TTC549 (cell line): Measurements from ENCODE around the gene MRPS6.

Experiments
- FAIRE-seq: peaks from 2 replicates; lab custom pipeline; 2012; peaks lifted over from hg19 to GRCh38; lab: Jason Lieb, UNC

MRPS6 gene

DNA sequence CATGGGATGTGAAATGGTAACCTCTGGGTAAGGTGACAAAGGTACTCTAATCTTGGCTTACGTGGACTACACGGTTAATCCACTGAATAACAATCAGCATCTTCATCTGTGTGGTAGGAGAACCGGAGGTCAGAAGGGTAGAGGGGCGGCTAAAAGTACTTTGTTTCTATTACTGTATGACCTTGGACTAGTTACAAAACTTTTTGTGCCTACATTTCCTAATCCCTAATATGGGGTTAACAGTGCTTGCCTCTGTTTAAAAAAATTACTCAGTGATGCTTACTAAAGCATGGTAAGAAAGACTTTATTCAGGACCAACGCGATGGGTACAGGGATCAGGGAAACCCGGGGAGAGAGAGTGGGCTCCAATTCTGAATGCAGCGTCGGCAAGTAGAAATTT, 1.7 kb upstream of the MRPS6 start:
- FAIRE-seq: no peak

DNA sequence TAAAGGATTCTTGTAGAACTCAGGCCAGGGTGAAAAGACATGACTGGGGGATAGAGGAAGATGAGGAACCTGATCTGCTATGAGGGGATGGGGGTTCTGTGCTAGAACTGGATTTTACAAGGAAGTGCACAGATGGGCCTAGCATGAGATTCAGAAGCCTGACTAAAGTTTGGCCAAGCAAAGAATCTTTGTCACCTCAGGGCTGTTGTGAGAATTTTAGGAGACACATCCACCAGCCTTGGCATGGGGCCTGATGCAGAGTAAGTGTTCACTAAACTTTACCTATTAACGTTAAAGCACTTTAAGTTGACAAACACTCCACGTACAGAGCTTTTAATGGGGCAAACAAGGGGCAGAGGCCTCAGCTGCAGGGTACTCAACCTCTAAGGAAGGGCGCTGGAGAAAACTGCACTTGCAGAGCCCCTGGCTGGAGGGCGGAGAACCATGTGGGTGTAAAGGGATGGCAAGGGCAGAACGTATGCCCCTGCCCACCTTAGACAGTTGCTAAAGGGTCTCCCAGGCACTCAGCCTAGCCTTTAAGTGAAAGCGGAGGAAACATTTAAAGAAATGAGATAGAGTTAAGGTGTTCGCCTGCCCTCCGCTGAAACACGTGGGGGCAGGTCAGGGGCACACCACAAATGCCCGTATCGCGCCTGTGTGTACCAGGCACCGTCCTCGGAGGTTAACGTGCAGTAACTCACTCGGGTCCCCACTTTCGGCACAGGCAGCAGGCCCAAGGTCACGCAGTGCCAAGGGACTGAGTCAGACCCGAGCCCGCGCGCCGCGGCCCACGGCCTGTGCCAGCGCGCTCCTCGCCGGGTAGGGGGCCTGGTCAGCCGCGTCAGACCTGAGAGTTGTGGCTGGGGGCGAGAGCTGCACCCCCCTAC, 990 bp upstream of the MRPS6 start:
- FAIRE-seq: no peak

DNA sequence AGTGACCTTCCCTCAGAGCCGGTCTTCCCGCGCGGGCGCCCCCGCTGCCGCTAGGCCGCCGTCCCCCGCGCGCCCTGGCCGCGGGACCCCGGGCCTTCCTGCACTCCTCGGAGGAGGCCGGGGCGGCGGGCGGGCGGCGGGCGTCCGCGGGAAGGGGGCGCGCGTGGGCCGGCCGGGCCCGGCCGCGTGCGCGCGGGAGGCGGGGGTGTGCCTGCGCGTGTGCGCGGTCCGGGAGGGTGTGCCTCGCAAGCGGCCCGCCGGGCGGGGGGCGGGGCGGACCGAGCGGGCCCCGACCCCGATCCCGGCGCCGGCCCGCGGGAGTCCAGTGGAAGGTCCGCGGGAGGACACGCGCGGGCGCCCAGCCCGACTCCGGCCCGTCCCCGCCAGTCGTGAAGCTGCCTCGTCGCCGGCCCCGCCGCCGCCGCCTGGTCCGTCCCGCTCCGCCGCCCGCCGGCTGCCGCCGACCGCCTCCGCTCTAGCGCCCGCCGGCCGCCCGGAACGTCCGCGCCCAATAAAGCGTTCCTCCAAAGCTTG, 438 bp downstream of the MRPS6 start:
- no peak for FAIRE-seq

DNA sequence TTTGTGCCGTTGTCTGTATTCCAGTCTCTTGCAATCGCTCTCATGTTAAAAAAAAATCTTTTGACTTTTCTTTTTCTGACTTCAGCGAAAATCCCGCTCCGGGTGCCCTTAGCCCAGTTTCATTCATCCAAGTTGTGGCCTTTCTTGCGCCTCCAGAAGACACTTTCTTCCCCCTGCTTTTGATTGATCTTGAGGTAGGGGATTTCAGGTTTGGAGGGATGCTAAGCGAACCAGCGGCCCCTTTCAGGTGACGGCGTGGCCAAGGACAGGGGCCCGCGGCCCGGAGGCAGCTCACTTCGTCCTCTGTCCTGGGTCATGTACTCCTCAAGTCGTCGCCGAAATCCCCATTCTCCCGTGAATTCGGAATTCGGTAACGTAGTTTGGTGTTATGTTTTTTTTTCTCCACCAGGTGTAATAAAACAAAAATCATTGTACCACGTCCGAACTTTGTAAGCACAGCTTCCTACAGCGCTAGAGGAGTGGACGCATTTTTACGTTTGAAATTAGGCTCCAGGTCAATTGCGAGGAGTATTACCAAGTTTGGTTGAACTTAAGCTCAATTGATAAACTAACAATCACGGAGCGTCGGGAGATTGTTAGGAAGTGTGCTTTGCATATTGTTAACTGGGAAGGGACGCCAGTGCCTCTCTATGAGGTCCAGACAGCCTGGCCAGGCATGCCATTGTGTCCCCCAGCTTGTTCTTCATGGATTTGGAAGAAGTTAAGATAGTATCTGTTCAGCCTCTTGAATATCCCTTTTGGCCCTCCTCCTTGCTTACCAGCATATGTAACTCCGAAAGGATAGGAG, 1.1 kb downstream of the MRPS6 start:
- FAIRE-seq: no peak

DNA sequence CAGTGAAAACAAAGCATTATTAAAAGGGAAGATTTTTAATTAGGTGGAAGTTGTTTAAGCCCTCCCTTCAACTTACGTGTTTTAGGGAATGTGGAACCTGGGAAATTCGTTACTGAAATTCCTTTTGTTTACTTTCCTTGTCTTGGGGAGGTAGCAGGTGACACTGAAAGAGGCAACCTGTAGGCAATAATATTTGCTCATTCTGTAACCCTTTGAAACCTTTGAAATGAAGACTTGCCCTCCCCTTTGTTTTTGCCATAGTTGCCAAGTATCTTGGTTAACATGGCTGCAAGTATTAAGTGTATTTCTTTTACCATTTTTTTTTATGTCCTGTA, 1.7 kb downstream of the MRPS6 start:
- FAIRE-seq: no peak

DNA sequence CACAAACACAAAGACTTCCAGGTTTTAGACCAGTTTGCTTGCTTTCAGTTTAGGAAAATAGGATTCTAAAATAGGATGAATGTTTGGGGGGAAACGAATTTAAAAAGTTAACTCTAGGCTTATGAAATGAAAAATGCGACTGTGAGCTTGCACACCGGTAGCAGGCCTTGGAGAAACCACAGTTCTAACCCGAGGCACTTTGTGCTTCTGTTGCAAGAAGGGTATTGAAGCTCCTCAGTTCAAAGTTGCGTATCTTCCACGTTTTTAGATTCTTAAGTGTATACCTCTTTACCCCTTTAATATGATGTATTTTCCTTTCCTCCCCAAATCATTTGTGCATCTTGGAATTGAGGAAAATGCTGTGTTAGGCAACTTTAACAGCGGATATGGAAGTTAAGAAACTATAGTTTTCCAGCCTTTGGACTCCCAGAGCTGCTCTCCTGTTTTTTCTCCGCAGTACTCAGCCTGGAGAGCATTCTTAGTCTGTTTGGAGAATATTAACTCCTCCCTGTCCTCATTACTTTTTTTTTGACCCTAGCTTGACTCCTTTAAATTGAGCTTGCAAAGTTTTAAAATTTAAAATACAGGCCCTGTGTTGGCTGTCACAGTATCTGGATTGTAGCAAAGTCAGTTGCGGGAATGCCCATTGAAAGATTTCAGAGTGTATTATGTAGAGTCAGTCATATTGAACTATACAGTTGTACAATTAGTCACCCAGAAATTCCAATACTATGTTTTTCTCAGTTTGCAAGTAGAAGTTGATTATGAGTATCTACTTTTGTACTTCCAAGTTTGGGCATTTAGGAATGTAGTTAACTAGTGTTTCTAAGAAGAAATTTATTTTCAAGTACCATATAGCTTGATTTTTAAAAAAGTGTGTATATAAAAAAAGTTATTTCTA, 2.6 kb downstream of the MRPS6 start:
- FAIRE-seq: no peak

DNA sequence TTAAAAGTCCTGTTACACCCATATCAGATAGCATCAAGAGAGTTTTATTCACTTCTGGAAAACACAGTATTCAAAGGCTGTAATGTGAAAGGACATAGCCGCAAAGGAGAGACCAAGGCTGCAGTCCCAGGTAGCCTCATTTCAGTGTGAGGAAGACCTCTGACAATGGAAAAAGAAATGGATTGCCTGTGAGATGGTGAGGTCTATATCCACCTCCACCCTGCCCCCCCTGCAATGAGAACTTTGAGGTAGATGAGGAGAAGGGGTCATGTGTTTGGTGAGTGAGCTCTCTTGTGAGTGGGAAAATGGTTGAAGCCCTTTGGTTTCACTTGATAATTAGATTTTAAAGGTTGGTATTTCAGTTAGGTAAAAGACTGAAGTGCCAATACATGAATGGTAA, 3.5 kb downstream of the MRPS6 start:
- FAIRE-seq: no peak

DNA sequence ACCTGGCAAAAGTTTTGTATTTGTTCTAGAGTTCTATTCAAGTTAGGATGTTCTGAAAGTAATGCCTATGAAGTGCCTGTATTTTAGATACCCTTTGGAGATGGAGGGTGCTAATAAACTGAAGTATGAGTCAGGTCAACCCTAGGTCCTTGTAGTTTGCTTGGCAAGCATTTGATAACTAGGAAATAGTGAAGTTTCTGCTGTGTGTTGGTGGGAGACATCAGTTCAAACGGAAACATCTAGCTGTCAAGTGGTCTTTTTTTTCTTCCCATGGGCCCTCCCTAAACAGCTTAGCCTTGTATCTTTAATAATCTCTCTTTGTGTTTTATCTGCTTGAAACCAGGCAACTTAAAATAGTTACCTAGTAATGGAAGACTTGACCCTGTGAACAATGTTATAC, 4.5 kb downstream of the MRPS6 start:
- FAIRE-seq: no peak

DNA sequence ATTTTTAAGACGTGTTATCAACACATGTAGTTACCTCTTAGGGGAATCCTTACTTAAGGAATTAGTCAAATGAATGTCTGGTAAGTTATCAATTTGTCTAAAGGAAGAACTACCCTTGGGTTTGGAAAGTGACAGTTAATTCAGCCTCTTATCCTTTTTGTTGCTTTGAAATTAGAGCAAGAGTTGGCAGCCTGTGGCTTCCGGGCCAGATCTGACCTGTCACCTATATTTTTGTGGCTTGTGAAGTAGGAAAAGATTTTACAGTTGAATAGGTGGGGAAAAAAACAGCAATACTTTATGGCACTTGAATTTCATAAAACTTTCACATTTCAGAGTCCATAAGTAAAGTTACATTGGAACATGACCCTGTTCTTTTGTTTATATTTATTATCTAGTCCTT, 5.5 kb downstream of the MRPS6 start:
- no peak for FAIRE-seq

DNA sequence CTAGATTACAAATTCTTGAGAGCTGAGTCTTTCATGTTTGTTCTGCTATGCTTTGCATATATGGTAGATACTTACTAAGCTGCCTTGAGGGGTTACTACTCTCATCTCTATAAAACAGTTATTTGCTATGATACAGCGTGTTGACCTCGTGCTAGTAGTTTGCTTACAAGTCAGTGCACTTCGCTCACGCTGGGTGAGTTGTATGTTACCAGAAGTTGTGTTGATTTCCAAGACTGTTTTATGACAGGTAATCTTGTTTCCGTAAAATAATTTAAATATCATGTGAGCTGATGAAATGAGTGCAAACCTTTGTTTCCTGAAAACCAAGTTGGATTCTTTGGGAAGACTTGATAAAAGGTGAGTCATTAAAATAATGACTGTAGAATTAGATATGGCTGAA, 7.3 kb downstream of the MRPS6 start:
- FAIRE-seq: no peak

DNA sequence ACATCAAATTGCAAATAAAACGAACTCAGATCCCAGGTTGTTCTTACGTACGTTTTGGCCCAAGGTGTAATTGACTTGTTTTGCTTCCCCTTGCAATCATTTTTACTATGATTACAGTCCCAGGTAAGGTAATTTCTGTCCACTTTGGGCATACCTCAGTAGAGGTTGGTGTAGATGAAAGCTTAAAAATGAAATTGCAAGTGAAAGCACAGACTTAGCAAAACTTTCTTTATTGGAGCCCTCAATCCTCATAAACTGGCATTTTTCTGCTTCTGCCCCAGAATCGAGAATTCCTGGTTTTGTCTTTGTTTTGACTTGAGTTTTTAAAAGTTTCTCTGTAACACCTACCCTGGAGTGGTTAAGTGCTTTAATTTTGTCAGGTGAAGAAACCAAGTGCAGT, 9.4 kb downstream of the MRPS6 start:
- no peak for FAIRE-seq

DNA sequence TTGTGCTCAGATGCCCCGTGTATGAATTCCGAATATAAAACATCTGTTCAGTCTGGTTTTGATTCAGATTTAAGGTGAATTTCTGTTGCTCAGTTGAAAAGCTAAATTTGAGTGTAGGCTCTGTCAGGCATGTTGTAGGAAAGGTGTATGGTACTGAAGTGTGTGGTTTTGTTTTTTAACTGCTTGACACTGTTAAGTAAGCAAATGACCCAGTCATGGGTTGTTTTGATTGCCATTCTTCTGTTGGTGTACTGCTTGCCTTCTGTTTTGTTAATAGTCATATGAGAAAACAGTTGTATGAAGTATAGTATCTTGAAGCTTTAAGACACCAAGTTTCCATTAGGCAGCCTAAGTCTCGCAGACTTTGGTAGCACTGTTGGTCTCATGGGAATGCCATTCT, 10.0 kb downstream of the MRPS6 start:
- FAIRE-seq: no peak

DNA sequence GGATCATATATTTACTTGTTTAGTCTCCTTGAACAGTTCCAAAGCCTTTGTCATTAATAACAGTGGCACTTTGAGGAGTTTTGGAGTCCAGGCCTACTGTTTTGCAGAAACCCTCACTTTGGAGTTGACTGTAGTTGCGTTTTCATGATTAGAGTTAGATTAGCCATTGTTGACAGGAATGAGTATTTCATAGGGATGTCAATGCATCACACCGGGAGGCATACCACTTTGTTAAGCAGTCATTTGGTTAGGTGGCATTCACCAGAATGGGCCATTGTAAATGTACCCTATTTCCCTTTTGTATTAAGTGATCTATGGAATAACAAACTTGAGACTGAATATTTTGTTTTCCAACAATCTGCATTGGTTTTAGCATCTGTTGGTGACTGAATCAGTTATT, 11.8 kb downstream of the MRPS6 start:
- no peak for FAIRE-seq

DNA sequence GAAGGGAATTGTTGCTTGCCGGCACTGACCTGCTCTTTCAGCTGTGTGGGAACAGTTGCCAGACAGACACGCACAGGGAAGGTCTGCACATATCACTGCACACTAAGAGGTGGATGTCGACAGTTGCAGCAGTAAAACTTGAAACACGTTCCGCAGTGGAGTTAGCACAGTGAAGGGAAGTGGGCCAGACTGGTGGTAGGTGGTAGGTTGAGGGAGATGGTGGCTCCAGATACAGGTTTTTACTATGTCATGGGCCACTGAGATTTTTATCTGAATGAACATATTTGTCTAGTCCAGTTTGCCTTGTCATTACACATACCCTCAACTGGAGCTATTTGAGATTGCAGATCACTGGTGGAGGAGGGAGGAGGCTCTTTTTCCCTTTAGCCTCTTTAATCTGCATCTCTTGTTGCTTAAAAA, 13.5 kb downstream of the MRPS6 start:
- no peak for FAIRE-seq

DNA sequence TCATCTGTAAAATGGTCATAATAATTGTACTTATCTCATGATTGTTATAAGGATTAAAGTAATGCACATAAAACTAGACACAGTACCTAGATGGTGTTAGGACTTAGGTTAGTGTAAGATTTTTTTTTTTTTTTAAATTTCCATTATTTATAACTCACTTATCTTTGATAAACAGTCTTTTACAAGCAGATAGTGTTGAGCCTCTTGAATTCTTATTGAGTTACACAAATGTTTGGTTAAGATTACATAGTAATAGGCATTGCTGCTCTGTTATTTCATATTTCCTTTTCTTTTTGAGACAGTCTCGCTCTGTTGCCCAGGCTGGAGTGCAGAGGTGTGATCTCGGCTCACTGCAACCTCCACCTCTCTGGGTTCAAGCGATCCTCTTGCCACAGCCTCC, 15.4 kb downstream of the MRPS6 start:
- FAIRE-seq: no peak

DNA sequence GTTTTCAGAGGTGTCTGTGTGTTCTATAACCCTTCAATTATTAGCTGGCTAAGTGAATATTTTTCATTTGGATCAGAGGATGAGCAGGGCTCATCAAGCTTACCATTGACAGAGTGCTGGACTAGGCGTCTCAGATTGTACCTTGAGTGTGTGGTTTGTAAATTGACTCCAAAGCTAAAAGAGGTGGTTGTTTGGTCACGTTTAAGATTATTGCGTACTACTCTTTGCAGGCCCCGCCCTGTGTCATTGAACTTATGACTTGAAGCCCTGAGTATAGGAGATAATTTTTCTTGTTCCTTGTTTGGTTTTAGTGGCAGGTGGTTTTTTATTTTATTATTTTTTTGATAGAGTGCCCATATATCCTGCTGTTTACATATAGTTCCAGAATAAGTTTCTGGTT, 17.7 kb downstream of the MRPS6 start:
- no peak for FAIRE-seq

DNA sequence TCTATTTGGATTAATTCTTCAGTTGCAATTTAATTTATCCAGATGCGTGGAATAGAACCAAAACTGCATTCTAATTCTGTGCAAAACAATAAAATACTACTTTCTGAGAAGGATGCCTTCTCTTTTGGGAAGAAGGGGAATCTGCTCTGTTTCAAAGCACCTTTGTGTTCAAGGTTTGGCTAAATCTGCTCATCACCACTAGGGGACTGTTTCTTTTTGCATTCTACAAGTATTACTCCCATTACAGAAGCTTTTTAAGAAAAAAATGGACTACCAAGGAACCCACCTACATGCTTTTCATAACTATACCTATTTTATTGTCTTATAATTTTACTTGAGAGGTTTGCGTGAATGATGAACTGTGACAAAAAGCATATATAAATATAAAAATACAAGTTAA, 18.2 kb downstream of the MRPS6 start:
- no peak for FAIRE-seq

DNA sequence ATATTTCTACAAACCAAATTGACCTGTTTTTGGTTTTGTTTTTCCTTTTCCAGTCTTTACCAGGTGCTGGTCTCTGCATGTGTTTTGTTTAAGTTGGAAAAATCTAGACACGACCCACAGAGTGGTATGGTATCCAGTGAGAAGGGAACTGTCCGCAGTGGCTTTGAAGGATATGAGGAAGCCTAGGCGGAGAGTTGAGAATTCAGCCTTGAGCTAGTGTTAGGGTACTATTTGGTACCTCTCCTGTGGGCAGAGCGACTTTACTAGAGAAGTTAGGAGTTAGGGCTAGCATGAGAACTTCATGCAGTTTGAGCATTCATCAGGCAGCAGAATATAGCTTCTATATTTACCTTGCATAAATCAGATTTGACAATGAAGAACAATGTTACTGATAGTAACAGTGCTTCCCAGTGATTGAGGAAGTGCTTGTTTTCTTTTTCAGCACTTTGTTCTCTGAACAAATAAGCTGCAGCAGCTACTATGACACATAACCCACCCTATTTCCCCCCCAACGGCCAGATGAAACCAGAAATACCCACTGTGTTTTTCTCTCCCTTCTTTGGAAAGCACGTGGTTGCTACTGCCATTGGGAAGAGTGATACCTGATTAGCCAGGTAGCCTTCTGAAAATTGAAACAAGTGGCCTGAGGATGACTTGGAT, 19.0 kb downstream of the MRPS6 start:
- FAIRE-seq: no peak

DNA sequence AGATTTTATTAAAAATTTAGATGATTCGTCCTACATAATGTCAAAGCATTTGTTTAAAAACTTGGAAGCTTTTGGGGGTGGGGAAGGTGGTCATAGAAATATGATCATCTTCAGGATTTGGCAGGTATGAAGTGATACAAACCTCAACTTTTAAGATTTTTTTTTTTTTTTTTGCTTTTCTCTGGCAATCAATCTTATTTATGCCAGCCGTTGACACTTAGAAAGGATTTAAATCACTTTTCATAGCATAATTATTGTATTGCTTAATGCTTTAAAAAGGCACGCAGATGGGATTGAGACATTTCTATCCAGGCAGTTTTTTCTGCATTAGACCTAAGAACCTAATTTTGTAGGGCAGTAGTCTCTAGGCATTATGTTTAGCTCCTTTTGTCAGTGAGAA, 19.7 kb downstream of the MRPS6 start:
- FAIRE-seq: no peak

DNA sequence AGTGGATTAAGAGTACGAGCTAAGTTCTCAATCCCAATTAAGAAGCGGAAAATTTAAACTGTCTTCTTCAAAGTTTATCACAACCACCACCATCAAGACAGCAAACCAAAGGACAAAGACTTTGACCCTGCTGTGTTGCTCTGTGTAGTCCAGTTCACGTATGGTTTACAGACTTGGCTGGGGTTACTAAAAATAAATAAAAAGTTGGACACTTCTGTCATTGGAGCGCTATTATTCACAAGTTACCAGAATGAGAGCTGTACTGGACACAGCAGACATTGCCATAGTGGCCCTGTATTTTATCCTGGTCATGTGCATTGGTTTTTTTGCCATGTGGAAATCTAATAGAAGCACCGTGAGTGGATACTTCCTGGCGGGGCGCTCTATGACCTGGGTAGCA, 21.6 kb downstream of the MRPS6 start:
- FAIRE-seq: no peak

DNA sequence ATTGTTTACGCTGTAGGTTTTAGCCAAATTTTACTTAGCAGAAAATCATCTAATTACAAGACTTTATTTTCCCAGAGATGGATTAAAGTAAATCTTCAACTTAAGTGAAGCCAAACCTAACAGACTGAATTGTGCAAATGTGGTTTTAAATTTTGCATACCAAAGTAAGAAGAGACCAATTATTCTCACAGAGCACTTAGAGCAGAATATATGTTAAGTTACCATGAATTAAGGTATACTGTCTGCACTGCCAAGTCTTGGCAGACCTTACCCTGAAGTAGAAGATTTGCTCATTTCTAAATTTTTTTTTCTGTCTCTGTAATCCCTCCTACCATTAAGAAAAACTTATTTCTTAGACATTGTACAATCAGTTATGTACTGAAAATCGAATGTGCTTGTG, 24.1 kb downstream of the MRPS6 start:
- FAIRE-seq: no peak

DNA sequence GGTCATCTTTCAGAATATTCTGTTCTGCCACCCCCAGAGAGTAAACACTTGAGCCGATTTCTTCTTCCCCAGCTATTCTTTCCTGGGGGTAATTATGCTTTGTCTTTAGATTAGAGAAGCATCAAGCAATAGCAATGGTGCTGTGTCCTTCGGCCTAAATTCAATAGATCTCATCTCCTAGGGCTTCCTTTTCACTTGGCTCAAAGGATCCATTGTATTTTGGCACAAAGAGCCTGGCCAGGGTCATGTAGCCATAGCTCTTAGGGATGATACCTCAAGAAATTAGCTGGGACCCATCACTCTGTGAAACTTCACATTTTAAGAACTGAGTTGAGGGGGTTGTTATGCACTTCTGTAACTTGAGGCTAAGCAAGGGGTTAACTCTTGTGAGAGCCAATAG, 27.0 kb downstream of the MRPS6 start:
- no peak for FAIRE-seq
